MM.1S (cell line): ENCODE results near the gene MLLT10.
A peak's percentile ranks its signal among the peaks of the same experiment; 100 is the strongest.

Source experiments
- DNase-seq: peaks from one replicate; pipeline ENCODE4 v3.0.0-alpha.2; 2015
- H2AFZ ChIP-seq: fragments of 300-600 bp; sonication (generic); 2 replicates; pipeline ENCODE4 v1.6.0; 2016; ENCODE audit warnings: antibody characterized with exemption, low read length
- H3F3A ChIP-seq: fragments of 300-600 bp; sonication (generic); 2 replicates; pipeline ENCODE4 v1.6.1; 2016; ENCODE audit warnings: mild to moderate bottlenecking, antibody characterized with exemption, low read length, moderate library complexity, mixed read lengths; ENCODE audit not compliant: insufficient read depth
- H3K27ac ChIP-seq: fragments of 300-600 bp; sonication (generic); 2 replicates; pipeline ENCODE4 v1.5.1; 2016; ENCODE audit warnings: mild to moderate bottlenecking, low read length
- H3K27me3 ChIP-seq: fragments of 300-600 bp; sonication (generic); replicated peaks from 2 replicates; pipeline ENCODE4 v1.6.0; 2016; ENCODE audit warnings: low read length; ENCODE audit not compliant: insufficient read depth
- H3K36me3 ChIP-seq: fragments of 300-600 bp; sonication (generic); replicated peaks from 2 replicates; pipeline ENCODE4 v1.6.1; 2016; ENCODE audit warnings: mild to moderate bottlenecking, low read length, mixed read lengths; ENCODE audit not compliant: insufficient read depth
- H3K4me1 ChIP-seq: fragments of 300-600 bp; sonication (generic); 2 replicates; pipeline ENCODE4 v1.6.1; 2016; ENCODE audit warnings: low read length, mixed read lengths
- H3K4me2 ChIP-seq: fragments of 300-600 bp; sonication (generic); 2 replicates; pipeline ENCODE4 v1.6.0; 2016; ENCODE audit warnings: low read depth, low read length
- H3K4me3 ChIP-seq: fragments of 300-600 bp; sonication (generic); 2 replicates; pipeline ENCODE4 v1.5.1; 2016; ENCODE audit warnings: low read length, mixed read lengths
- H3K79me2 ChIP-seq: fragments of 300-600 bp; sonication (generic); 2 replicates; pipeline ENCODE4 v1.6.1; 2016; ENCODE audit warnings: mixed run types, low read length, mixed read lengths
- H3K9ac ChIP-seq: fragments of 300-600 bp; sonication (generic); 2 replicates; pipeline ENCODE4 v1.6.1; 2016; ENCODE audit warnings: low read length, mixed read lengths
- H3K9me2 ChIP-seq: fragments of 300-600 bp; sonication (generic); replicated peaks from 2 replicates; pipeline ENCODE4 v1.6.1; 2016; ENCODE audit warnings: mild to moderate bottlenecking, low read length, mixed read lengths; ENCODE audit not compliant: insufficient read depth
- H3K9me3 ChIP-seq: fragments of 300-600 bp; sonication (generic); replicated peaks from 2 replicates; pipeline ENCODE4 v1.6.1; 2016; ENCODE audit warnings: mild to moderate bottlenecking, low read length, mixed read lengths; ENCODE audit not compliant: insufficient read depth
- H4K20me1 ChIP-seq: fragments of 300-600 bp; sonication (generic); 2 replicates; pipeline ENCODE4 v1.6.1; 2016; ENCODE audit warnings: mild to moderate bottlenecking, low read length, moderate library complexity, mixed read lengths; ENCODE audit not compliant: insufficient read depth
- CTCF ChIP-seq: fragments of 300-600 bp; sonication (generic); IDR thresholded peaks from 2 replicates; pipeline ENCODE4 v1.5.1; 2016; ENCODE audit warnings: antibody characterized with exemption, low read length, mixed read lengths
- EZH2 ChIP-seq: fragments of 300-600 bp; sonication (generic); optimal IDR thresholded peaks from 2 replicates; pipeline ENCODE3; 2017; ENCODE audit warnings: low read depth, mild to moderate bottlenecking, antibody characterized with exemption, low read length, mixed read lengths
- EZH2phosphoT487 ChIP-seq: fragments of 300-600 bp; sonication (generic); IDR thresholded peaks from 2 replicates; pipeline ENCODE4 v1.6.1; 2018; ENCODE audit warnings: antibody characterized with exemption, low read length

The MLLT10 gene

GRCh38 chr10:21530641-21531040 is 3.4 kb upstream of the MLLT10 start:
- H2AFZ ChIP-seq, result no peak overlapping the region
- peaks cover 22% of the 10 kb centered on the region for H3F3A ChIP-seq
- H3K27me3 ChIP-seq, result peaks cover 28% of the 10 kb centered on the region
- no peak overlapping the region for H3K4me2 ChIP-seq
- no peaks in the 10 kb centered on the region for H3K9me3 ChIP-seq
- no peak overlapping the region for H3K9ac ChIP-seq
- H3K27ac ChIP-seq, result no peak overlapping the region
- no peaks in the 10 kb centered on the region for H3K9me2 ChIP-seq
- TF ChIP-seq EZH2phosphoT487 (no peak), CTCF (no peak), EZH2 (no peak)
- no peak overlapping the region for H3K4me3 ChIP-seq
- DNase-seq, result no peak
- H3K79me2 ChIP-seq, result peaks cover 6% of the 10 kb centered on the region
- peaks cover 19% of the 10 kb centered on the region for H3K4me1 ChIP-seq
- no peaks in the 10 kb centered on the region; the same call in 1 of the 2 replicates for H3K36me3 ChIP-seq
- H4K20me1 ChIP-seq, result no peaks in the 10 kb centered on the region

GRCh38 chr10:21531164-21531563 is 2.9 kb upstream of the MLLT10 start:
- H3K9me2 ChIP-seq, result no peaks in the 10 kb centered on the region
- peaks cover 19% of the 10 kb centered on the region for H3K4me1 ChIP-seq
- H3K27ac ChIP-seq, result no peak overlapping the region
- peaks cover 22% of the 10 kb centered on the region for H3F3A ChIP-seq
- no peak overlapping the region for H3K4me2 ChIP-seq
- no peak overlapping the region for H3K4me3 ChIP-seq
- H3K27me3 ChIP-seq, result peaks cover 28% of the 10 kb centered on the region
- no peak overlapping the region for H3K9ac ChIP-seq
- no peaks in the 10 kb centered on the region; the same call in 1 of the 2 replicates for H3K36me3 ChIP-seq
- TF ChIP-seq CTCF, result no peak
- TF ChIP-seq EZH2, result no peak
- TF ChIP-seq EZH2phosphoT487, result no peak
- H4K20me1 ChIP-seq, result no peaks in the 10 kb centered on the region
- H2AFZ ChIP-seq, result no peak overlapping the region
- H3K79me2 ChIP-seq, result peaks cover 11% of the 10 kb centered on the region
- DNase-seq, result no peak
- no peaks in the 10 kb centered on the region for H3K9me3 ChIP-seq

GRCh38 chr10:21532694-21533466 is 1.2 kb upstream of the MLLT10 start:
- no peaks in the 10 kb centered on the region for H3K9me3 ChIP-seq
- peak overlapping the region; percentile 81 for H3K4me3 ChIP-seq
- TF ChIP-seq EZH2, result no peak
- TF ChIP-seq CTCF, result no peak
- no peak for TF ChIP-seq EZH2phosphoT487
- H3K4me1 ChIP-seq, result peaks cover 15% of the 10 kb centered on the region
- H3K79me2 ChIP-seq, result peaks cover 27% of the 10 kb centered on the region
- H3K36me3 ChIP-seq, result no peaks in the 10 kb centered on the region; the same call in none of the 2 replicates
- peak overlapping the region; percentile 100 for H3K4me2 ChIP-seq
- H3K9me2 ChIP-seq, result no peaks in the 10 kb centered on the region
- H4K20me1 ChIP-seq, result no peaks in the 10 kb centered on the region
- DNase-seq, result no peak
- peak overlapping the region; percentile 78; the same call in 1 of the 2 replicates for H3K9ac ChIP-seq
- peak overlapping the region; percentile 99 for H2AFZ ChIP-seq
- H3K27ac ChIP-seq, result no peak overlapping the region
- peaks cover 9% of the 10 kb centered on the region for H3F3A ChIP-seq
- peaks cover 24% of the 10 kb centered on the region for H3K27me3 ChIP-seq
